ENCODE results near the gene PIK3C2G. TPM values are rescaled to one million over a fixed set of nuclear protein-coding genes. Genes with fewer than 3 reads are reported as not detected.

The PIK3C2G gene
- total RNA-seq, 1 donor from 2014 or later, result 17.3 TPM

DNA sequence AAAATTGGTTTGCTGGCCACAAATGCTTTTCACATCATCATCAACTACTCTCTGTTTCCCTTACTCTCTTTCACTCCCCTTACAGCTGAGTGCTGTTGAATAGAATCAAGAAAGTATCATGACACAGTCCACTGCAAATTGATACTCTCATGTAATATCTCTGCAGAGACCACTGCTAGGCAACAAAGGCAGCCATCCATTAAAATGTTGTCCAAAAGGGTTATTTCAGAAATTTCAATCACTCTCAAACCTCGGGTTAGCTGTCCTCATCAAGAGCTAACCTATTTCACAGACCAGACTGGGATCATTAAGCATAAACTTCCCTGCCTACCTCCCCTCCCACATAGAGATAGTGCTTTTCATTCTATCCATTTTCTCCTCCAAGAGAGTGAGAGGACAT lies 289.8 kb downstream of the PIK3C2G start:
- DNase-seq (ENCODE audit: low spot score) (no peak), ATAC-seq (no peak)

DNA sequence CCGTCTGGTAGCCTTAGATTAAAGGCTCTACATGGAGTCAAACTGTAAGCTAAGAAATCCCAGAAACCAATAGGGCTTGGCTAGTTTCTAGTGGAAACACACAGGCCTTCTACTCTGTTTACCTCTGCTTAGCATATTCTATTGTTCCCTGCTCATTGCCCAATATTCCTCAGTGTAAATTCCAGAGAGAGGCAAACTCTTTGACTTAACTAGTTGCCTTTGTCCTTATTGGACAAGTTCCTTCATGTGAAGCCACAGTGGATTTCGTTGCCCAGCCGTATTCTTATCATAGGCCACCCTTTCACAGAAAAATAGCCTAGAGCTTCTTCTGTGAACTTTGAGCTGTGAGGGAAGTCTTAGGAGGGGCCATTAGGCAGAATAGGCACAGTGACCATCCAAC lies 290.4 kb downstream of the PIK3C2G start:
- no peak for DNase-seq (ENCODE audit: low spot score)
- ATAC-seq, result no peak

DNA sequence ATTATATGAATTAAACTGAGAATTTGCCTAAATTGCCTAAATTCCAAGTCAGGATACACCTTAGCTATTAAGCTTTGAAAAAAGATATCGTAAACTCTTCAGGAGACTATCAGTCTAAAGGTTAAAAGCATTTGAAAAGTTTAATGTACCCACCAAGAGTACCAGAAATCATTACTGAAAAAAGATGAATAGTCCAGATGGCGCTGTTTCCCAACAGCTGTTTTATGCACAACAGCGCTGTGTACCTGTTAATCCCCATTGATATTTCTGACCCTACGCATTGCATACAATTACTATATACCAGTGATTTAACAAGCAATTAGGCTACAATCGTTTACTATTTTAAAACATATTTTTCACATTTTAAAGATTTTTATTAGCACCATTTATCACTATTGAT lies 291.5 kb downstream of the PIK3C2G start:
- no peak for DNase-seq (ENCODE audit: low spot score)
- ATAC-seq, result no peak

DNA sequence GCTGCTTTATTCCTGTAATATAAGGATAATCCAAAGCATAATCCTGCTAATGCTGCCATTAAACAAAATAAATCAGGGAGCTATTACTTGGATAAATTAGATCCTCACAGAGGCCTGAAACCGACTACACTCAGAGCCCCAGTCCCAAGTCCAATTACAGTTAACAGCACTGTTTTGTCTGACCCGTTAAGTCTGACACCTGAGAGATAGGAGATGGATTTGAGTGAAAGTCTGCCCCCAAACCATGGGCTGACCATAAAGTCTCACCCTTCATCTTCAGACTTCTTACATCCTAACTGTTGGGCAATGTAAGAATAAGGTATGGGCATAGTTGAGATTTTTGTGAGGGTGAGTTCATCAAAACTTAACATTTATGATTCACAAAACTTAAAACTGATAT lies 294.8 kb downstream of the PIK3C2G start:
- DNase-seq (ENCODE audit: low spot score) (no peak), ATAC-seq (no peak)

DNA sequence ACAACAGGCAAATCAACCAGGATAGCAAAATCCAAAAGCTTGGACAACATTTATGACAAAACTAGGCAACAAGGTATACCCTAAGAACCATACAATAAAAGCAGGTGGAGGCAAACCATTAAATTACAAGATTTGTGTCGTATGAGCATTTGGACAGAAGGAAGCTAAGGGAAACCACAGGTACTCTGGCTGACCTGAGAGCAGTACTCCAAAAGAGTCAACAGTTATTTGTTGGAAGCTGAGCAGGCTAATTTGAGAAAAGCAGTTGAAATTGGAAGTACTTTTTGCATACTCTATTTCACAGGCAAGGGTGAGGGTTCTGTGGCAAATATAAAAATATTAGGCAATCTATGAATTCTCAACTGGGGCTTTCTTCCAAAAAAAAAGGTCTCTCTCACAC lies 297.9 kb downstream of the PIK3C2G start:
- no peak for DNase-seq (ENCODE audit: low spot score)
- peak; percentile 65 for ATAC-seq

DNA sequence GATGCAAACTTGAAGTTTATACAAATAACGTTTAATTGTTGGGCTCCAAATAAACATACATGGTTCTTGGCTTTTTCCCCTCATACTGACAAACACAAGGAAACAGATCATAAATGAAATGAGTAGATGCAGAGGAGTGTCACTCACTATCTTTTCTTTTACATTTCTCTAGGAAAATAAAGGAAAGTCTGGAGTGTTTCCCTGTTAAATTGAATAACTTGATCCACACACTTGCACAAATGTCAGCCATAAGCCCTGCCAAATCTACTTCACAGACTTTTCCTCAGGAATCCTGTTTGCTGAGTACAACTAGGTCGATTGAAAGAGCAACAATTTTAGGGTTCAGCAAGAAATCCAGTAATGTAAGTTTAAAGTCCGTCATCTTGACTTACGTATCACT lies 301.2 kb downstream of the PIK3C2G start:
- ATAC-seq, result no peak
- no peak for DNase-seq (ENCODE audit: low spot score)

DNA sequence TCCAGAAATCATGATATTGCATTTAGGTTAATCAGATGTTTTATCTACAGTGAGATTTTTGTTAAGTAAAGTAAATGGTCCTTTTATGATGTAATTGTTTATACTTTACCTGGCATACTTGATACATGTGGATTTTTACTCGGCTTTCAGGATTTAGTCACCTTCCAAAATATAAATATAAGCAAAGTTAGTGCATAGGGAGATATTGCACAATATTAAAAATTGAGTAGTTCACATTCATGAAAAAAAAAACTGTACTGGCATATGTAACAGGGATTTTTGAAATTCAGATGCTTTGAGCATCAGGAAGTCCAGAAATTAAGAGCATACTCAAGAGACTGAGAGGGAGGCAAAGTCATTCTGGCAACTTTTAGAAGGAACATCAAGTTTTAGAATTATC lies 303.0 kb downstream of the PIK3C2G start:
- ATAC-seq, result no peak
- no peak for DNase-seq (ENCODE audit: low spot score)

DNA sequence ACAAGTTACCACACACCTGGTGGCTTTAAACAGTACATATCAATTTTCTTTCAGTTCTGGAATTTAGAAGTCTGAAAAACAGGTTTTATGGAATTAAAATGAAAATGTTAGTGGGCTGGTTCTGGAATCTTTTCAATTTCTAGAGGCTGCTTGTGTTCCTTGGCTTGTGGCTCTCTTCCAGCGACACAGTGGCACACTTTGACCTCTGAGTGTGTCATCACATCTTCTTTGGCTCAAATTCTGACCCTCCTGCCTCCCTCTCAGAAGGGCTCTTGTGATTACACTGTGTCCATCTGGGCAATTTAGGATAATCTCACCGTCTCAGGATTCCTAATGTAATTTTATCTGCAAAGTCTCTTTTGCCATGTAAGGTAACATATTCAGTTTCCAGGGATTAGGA lies 306.5 kb downstream of the PIK3C2G start:
- ATAC-seq (peak; percentile 96), DNase-seq (ENCODE audit: low spot score) (peak; percentile 70)

DNA sequence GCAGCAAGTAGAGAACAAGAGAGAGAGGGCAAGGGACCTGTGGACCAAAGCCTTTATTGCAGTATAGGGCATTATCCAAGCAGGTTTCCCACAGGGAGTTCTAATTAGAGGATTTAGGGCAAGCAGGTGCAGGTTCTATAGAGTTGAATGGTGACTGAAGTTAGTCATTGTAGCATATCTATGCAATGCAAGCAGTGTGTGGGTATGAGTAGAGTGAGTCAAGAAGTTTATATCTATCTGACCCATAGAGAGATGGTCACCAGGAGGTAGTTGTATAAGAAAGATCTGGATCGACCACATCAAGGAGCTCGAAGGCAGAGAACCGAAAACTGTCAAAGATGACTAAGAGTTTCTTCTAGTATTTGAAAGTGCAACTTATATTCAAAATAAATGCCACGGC lies 309.2 kb downstream of the PIK3C2G start:
- DNase-seq (ENCODE audit: low spot score), result no peak
- no peak for ATAC-seq

DNA sequence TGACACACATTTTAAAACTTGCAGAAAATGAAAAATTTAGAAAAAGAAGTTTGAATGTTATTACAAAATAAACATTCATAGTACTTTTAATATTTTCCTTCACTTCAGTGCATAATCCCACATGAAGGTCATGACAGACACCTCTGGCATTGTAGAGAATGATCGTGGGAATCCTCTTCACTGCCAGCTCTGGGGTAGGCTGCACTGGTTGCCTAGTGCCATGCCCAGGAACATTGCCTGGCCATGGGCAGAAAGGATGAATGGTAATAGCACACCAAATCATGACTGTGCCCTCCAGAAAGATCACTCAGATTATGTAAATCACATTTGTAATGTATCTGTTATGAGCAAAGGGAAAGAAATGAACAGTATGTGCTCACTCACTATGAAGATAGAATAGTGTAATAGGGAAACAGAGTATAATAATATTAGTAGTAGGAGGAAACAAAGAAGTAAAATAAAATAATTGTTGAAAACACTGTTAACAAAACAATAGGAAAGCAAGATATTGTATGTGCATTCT lies 314.8 kb downstream of the PIK3C2G start:
- ATAC-seq (no peak), DNase-seq (ENCODE audit: low spot score) (no peak)

DNA sequence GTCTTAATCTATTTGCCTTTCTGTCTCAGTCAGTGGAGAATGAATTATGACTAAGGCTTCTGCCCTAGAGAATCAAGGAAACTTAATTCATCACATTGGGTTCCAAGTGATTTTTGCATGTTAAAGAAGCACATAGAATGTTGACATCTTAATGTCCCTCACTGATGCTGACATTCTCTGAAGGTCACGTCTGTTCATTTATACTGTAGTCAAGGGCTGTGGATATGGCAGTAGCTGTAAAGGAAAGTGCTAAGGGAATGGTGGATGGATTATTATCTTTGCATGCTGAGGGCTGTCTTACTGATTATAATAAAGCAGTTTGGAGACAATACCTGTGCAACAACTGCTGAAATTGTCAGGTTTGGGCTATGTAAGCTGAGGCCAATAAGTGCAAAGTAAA lies 315.3 kb downstream of the PIK3C2G start:
- DNase-seq (ENCODE audit: low spot score), result no peak
- ATAC-seq, result no peak

DNA sequence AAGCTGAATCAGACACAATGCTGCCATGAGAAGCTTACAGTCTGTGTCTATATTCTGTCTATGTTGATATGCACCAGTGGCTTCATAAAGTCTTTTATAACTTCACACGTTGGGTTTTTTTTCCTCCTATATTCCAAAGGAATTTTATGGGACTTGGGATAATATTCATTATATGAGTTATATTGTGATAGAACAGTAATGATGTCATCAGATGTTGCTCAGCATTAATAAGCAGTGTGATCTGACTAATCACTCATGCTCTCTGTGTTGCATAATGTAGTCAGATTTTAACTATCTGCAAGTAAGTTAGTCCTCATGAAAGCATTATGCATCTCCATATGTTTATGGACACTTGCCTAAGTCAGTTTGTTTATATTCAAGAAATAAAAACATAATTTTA lies 316.9 kb downstream of the PIK3C2G start:
- DNase-seq (ENCODE audit: low spot score) (no peak), ATAC-seq (no peak)

DNA sequence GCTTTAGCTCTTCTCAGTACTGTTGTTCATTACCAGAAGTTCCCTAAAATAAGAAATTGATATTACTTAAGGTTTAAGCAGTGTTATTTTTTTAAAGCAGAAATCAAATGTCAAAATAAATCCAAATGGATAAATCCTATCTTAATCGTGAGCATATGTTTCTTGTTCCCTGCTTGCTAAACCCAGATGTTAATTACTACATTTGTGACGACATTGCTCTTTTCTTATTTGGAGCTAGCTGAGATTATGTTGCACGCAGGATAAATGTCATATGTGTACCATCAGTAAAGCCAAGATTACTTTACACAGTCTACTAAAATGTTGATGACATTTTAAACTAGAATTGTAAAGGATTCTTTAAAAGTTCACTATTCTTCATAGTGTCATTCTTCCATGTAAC lies 319.0 kb downstream of the PIK3C2G start:
- ATAC-seq (no peak), DNase-seq (ENCODE audit: low spot score) (no peak)

DNA sequence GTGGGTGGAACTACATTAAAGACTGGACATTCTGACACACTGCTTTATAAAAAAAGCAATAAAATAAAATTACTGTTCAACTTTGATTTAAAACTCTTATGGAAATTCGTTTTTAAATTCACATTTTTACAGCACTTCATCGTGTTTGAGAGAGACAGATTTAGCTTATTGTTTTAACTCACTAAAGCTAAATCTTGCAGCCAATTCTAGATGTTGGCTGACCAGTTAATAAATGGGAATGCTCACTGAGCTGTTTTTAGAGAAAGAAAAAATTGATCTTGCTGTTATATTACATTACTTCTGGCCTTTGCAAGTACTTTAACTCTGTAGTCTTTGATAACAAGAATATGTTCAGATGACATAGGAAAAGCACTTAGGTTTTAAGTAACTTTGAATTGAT lies 319.4 kb downstream of the PIK3C2G start:
- DNase-seq (ENCODE audit: low spot score) (no peak), ATAC-seq (no peak)

DNA sequence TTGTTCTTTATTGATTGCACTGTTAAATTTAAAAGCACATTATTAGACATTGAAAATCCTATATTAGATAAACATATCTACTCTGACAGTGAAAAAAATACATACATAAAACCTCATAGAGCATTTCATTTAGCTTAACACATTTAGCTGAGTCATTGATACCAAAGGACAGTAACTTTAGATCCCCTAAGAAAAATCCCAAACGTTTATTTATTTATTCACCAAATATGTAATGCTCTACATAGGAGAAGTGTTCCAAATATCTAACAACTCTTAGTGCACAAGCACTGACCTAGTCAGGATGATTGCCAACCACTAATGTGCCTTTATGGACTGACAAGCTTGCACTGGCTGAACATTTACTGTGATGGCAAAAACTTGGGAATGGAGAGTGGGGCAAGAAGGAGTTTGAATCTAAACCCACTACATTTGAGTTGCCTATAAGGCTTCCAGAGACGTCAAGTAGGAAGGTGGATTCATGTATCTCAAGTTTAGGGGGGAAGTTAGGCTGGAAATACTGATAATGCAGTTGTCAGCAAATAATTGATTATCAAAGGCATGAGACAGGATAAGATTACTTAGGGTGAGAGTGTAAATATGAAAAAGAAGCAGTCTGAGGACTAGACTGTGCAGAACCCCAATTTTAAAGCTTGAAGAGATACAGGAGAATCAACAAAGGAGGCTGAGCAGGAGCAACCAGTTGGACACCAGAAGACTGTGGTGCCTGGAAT lies 320.1 kb downstream of the PIK3C2G start:
- DNase-seq (ENCODE audit: low spot score), result no peak
- ATAC-seq, result no peak

DNA sequence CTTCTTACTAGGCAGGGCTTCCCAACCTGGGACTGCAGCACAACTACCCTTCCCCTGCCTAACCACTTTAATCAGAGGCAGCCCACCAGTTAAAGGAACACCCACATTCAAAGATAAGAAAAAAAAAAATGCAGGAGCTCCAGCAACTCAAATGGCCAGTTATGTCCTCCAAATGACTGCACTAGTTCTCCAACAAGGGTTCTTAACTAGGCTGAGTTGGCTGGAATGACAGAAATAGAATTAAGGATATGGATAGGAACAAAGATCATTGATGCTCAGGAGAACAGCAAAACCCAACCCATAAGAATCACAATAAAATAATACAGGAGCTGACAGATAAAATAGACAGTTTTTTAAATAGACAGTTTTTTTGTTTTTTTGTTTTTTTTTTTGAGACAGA lies 322.3 kb downstream of the PIK3C2G start:
- DNase-seq (ENCODE audit: low spot score) (no peak), ATAC-seq (no peak)

DNA sequence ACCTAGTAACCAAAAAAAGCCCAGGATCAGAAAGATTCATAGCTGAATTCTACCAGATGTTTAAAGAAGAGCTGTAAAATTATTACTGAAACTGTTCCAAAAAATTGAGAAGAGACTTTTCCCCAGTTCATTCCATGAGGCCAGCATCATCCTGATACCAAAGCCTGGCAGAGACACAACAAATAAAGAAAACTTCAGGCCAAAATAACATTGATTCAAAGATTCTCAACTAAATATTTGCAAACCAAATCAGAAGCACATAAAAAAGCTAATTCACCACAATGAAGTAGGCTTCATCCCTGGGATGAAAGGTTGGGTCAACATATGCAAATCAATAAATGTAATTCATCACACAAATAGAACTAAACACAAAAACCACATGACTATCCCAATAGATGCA lies 325.3 kb downstream of the PIK3C2G start:
- ATAC-seq (no peak), DNase-seq (ENCODE audit: low spot score) (no peak)

DNA sequence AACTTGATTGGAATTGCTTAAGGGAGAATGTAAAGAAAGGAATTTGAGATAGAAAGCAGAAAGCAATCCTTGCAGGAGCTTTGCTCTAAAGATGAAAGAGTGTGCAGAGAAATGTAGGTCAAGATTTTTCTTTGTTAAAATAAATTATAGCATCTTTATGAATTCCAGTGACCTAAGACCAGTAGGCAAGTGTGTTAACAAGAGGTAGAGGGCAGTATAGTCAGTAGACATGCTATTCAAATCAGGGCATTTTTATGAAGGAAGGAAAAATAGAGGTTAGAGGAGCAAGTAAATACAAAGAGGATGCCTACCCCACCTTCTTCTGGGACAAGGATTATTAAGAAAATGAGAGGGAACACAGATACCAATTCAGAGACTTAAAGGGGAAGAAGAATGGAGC lies 328.0 kb downstream of the PIK3C2G start:
- no peak for DNase-seq (ENCODE audit: low spot score)

DNA sequence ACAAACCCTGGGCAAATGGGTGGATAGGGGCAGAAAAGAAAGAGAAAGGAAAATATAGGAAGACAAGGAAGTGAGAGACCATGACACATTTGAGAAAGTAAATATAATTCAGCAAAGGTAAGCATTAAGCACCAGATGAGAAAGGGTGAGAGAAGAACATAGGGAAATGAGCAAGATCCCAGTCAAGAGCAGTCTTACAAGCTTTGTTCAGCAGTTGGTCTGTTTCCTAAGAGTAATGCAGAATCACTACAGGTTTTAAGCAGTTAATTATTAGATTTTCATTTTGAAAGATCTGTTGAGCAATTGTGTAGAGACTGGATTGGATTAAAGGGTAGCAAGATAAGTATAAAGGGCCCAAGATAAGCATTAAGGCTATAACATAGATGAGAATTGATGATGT lies 330.2 kb downstream of the PIK3C2G start:
- ATAC-seq (peak; percentile 45), DNase-seq (ENCODE audit: low spot score) (no peak)

More for the DNA sequence above, 328.0 kb downstream of the PIK3C2G start:
- no peak for ATAC-seq

DNA sequence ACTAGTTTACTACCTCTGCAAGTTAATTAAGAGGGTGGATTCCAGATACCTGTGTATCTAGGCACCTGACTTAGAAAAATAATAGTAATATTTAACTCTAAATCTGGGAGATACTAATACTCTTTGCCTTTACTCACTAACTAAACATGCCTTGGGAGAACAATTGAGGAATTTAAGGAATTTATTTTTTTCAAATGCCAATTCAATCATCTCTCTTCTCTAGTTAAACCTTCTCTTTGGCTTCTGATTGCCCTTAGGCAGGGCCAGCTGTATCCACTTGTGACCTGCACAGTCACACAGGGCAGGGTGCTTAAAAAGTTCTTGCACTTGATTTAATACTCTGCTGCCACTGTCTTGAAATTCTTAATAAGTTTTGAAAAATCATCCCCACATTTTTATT lies 334.1 kb downstream of the PIK3C2G start:
- DNase-seq (ENCODE audit: low spot score), result no peak
- no peak for ATAC-seq

DNA sequence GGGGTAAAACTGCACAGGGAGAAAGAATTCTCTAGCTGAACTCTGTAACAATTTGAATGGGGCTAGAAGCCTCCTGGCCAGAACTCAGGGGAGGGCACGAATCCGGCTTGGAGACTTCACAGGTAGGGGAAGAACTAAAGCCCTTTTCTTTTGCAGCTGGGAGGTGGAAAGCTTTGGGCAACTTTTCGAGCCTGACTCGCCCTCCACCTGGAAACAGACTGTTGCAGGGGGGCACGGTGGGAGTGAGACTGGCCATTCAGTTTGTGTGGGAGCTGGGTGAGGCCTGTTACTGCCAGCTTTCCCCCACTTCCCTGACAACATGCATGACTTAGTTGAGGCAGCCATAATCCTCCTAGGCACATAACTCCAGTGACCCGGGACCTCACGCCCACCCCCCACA lies 340.6 kb downstream of the PIK3C2G start:
- no peak for DNase-seq (ENCODE audit: low spot score)
- ATAC-seq, result no peak

DNA sequence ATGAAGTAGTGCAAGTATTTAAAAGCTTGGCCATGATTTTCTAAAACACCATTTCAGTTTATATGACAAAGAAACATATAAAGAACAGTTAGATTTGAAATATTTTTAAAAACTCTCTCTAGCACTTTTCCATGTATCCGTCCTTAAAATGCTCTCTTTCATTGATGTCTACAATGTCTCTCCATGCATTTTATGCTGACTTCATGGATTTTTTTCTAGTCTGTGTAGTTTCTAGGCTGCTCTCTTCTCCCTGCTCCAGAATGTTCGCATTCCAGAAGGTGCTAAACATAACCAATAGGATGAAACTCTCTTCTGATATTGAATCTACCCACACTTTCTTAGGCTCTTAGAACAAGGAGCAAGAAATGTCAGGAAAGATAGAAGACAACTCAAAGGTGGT lies 351.7 kb downstream of the PIK3C2G start:
- DNase-seq (ENCODE audit: low spot score) (no peak), ATAC-seq (no peak)

DNA sequence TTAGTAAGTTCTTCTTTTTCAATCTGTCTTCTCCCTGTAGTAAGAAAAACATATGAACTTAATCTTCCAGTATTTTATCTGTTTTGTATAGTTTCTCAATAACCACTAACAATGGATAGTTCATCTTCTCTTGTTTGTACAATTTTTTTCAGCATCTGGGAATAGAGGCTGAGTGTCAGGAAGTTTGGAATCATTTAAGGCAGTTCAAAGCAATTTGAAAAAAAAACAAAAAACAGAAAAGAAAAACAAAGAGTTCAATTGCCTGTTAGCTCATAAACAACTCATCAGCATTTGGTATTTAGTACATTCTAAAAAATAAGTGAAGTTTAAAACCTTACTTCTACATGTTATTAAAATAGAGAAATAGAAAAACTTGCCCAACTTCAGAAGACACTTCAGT lies 359.7 kb downstream of the PIK3C2G start:
- no peak for DNase-seq (ENCODE audit: low spot score)
- no peak for ATAC-seq

All from left lobe of liver (tissue), 2 donors.